HCT116 (cell line): ENCODE data around the gene TEX261. TPM values are rescaled to one million over a fixed set of nuclear protein-coding genes. Genes with fewer than 3 reads are reported as not detected.

Experiments used
- ATAC-seq: fragments of 200-7000 bp; cut with Tn5 transposase; 2 replicates; pipeline ENCODE4 v1.9.1; 2020; ENCODE audit warnings: mild to moderate bottlenecking, moderate library complexity
- BruUV-seq: library from RNA; stranded (reverse); fragments of 400-500 nt; replicated peaks from 2 replicates; lab custom pipeline; 2021; lab: Mats Ljungman, UMichigan
- CTCF ChIA-PET: fragments of 300-600 bp; sonication (Branson Sonifier 250); formaldehyde crosslinking; loops from one replicate; lab custom pipeline; 2021; ENCODE audit warnings: antibody characterized with exemption; lab: Charles Lee
- POLR2A ChIA-PET: fragments of 300-600, 350-600 bp; sonication (Branson Sonifier 250); formaldehyde crosslinking; loops from one replicate; lab custom pipeline; 2021; ENCODE audit warnings: antibody characterized with exemption; lab: Charles Lee
- RAD21 ChIA-PET, 2 experiments: fragments of 300-600 bp; sonication (Branson Sonifier 250); formaldehyde crosslinking; loops; one replicate each; lab custom pipeline; 2023; ENCODE audit warnings: low total read pairs in 2 of 2; ENCODE audit not compliant: uncharacterized antibody in 2 of 2, unreplicated experiment in 2 of 2, low non-redundant PET in 1 of 2; lab: Charles Lee
- DNase-seq: peaks from one replicate; pipeline ENCODE4 v3.0.0-alpha.2; 2010; ENCODE audit warnings: low read depth, low spot score
- H2AFZ ChIP-seq: fragments of 200-600 bp; shearing (Covaris generic), sonication (generic); 2 replicates; pipeline ENCODE4 v1.6.1; 2017; ENCODE audit warnings: low read depth, mixed run types, mixed read lengths, antibody characterized with exemption, low read length; ENCODE audit not compliant: poor library complexity, severe bottlenecking
- H3K27ac ChIP-seq: 2 replicates; pipeline ENCODE4 v1.5.1; 2012; ENCODE audit warnings: low read depth, low read length
- H3K27me3 ChIP-seq: fragments of 200-600 bp; sonication (generic); 2 replicates; pipeline ENCODE4 v1.6.1; 2016; ENCODE audit warnings: mixed run types, low read length, mixed read lengths; ENCODE audit not compliant: insufficient read depth
- H3K36me3 ChIP-seq, 2 experiments: fragments of 200-500 bp in 1 of 2; fragments of 200-600 bp in 1 of 2; sonication (Bioruptor generic) in 1 of 2; sonication (generic) in 1 of 2; 2 replicates each; pipeline versions ENCODE4 v1.5.1 to v1.6.1; 2014 to 2016; ENCODE audit warnings: low read length in 2 of 2, inconsistent platforms in 1 of 2, mixed read lengths in 1 of 2, mixed run types in 1 of 2; ENCODE audit not compliant: insufficient read depth in 2 of 2, control insufficient read depth in 1 of 2
- H3K4me1 ChIP-seq, 2 experiments: fragments of 200-600 bp in 1 of 2; sonication (generic) in 1 of 2; 2 replicates each; pipeline versions ENCODE4 v1.5.1 to v1.6.1; 2012 to 2017; ENCODE audit warnings: low read length in 2 of 2, inconsistent platforms in 1 of 2, mild to moderate bottlenecking in 1 of 2, mixed read lengths in 1 of 2, mixed run types in 1 of 2, moderate library complexity in 1 of 2; ENCODE audit not compliant: insufficient read depth in 2 of 2, control insufficient read depth in 1 of 2
- H3K4me2 ChIP-seq: fragments of 200-600 bp; sonication (generic); 2 replicates; pipeline ENCODE4 v1.6.1; 2017; ENCODE audit warnings: mixed run types, low read length, mixed read lengths
- H3K4me3 ChIP-seq, 2 experiments: fragments of 200-600 bp in 1 of 2; sonication (generic) in 1 of 2; replicated peaks in 1 of 2; 2 replicates each; pipeline ENCODE4 v1.5.1; 2011 to 2016; ENCODE audit warnings: low read length in 2 of 2, control low read depth in 1 of 2, low read depth in 1 of 2, mild to moderate bottlenecking in 1 of 2, mixed read lengths in 1 of 2, mixed run types in 1 of 2
- H3K79me2 ChIP-seq: fragments of 200-600 bp; sonication (generic); 2 replicates; pipeline ENCODE4 v1.6.1; 2017; ENCODE audit warnings: mild to moderate bottlenecking, mixed run types, low read length, moderate library complexity, mixed read lengths; ENCODE audit not compliant: insufficient read depth
- H3K9ac ChIP-seq: fragments of 200-600 bp; sonication (generic); 2 replicates; pipeline ENCODE4 v1.6.1; 2016; ENCODE audit warnings: low read length, mixed read lengths
- H3K9me2 ChIP-seq: fragments of 200-600 bp; sonication (generic), shearing (Covaris generic); 2 replicates; pipeline ENCODE4 v1.6.1; 2017; ENCODE audit warnings: mixed run types, mild to moderate bottlenecking, moderate library complexity; ENCODE audit not compliant: insufficient read depth
- H3K9me3 ChIP-seq, 2 experiments: fragments of 200-500 bp in 1 of 2; fragments of 200-600 bp in 1 of 2; sonication (Bioruptor generic) in 1 of 2; sonication (generic) in 1 of 2; 2 replicates each; pipeline ENCODE4 v1.6.1; 2014 to 2017; ENCODE audit warnings: low read length in 2 of 2, mixed read lengths in 2 of 2, inconsistent platforms in 1 of 2, low read depth in 1 of 2, mild to moderate bottlenecking in 1 of 2, mixed run types in 1 of 2, moderate library complexity in 1 of 2; ENCODE audit not compliant: control insufficient read depth in 1 of 2, insufficient read depth in 1 of 2
- H4K20me1 ChIP-seq: fragments of 200-600 bp; sonication (generic), shearing (Covaris generic); 2 replicates; pipeline ENCODE4 v1.6.1; 2017; ENCODE audit warnings: mixed run types, mild to moderate bottlenecking, moderate library complexity; ENCODE audit not compliant: insufficient read depth
- EGR1 ChIP-seq: IDR thresholded peaks from 2 replicates; pipeline ENCODE4 v1.6.1; 2012; ENCODE audit warnings: low read depth
- ELF1 ChIP-seq: IDR thresholded peaks from 2 replicates; pipeline ENCODE4 v1.6.1; 2012; ENCODE audit warnings: low read depth, borderline replicate concordance
- EZH2 ChIP-seq: fragments of 200-600 bp; sonication (generic); IDR thresholded peaks from 2 replicates; pipeline ENCODE4 v1.6.1; 2017; ENCODE audit warnings: antibody characterized with exemption, mixed run types
- EZH2phosphoT487 ChIP-seq: fragments of 200-600 bp; IDR thresholded peaks from 2 replicates; pipeline ENCODE4 v1.6.1; 2018; ENCODE audit warnings: antibody characterized with exemption, borderline replicate concordance
- SIN3A ChIP-seq: IDR thresholded peaks from 2 replicates; pipeline ENCODE4 v1.6.1; 2012; ENCODE audit warnings: low read depth
- YY1 ChIP-seq: IDR thresholded peaks from 2 replicates; pipeline ENCODE4 v1.6.1; 2011; ENCODE audit warnings: low read length, low read depth, moderate library complexity, mild to moderate bottlenecking; ENCODE audit not compliant: insufficient replicate concordance; ENCODE audit errors: extremely low read depth
- ZNF274 ChIP-seq: fragments of 200-500 bp; sonication (Bioruptor generic); IDR thresholded peaks from 2 replicates; pipeline ENCODE4 v1.6.1; 2014; ENCODE audit warnings: mild to moderate bottlenecking, low read depth, low read length, inconsistent platforms
- intact Hi-C: fragments of 100-400 bp; cut with micrococcal nuclease; formaldehyde crosslinking; loops from 2 replicates; pipeline ENCODE4 v1.10.0; 2022
- total RNA-seq: library from RNA; stranded (reverse); gene quantifications from one replicate; pipeline ENCODE4 v1.2.1, GENCODE V29; 2021; ENCODE audit not compliant: unreplicated experiment
- TF ChIP-seq, protein P1 (sequence below), 3 experiments: fragments of 200-600 bp in 1 of 3; sonication (generic) in 1 of 3; IDR thresholded peaks in 2 of 3; conservative IDR thresholded peaks in 1 of 3; 2 replicates each; pipeline ENCODE4 v1.5.1; 2012 to 2017; ENCODE audit warnings: low read depth in 2 of 3, low read length in 2 of 3, antibody characterized with exemption in 1 of 3, borderline replicate concordance in 1 of 3, control low read depth in 1 of 3, mild to moderate bottlenecking in 1 of 3, mixed read lengths in 1 of 3, mixed run types in 1 of 3, moderate library complexity in 1 of 3; ENCODE audit not compliant: insufficient read depth in 1 of 3

Gene TEX261
- total RNA-seq, 1 experiment from 2014 or later = 37.9 TPM

DNA sequence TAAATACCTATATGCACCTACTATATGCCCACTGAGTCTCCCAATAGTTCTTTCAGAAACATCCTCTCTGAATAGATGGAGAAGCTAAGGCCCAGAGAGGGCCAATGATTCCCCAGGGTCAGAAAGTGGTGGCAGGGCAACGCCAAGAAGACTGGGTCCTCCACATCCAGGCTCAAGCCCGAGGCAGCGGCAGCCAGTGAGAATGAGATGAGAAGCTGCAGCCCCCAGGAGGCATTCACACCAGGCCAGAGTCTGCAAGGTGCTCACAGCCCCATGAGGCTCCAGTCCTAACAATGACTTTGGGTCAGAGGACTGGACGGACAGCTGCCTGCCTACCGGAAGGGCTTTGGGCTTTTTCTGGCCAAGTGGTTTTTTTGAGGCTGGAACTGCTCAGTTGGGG, 3.5 kb downstream of the TEX261 start:
- ATAC-seq (no peak), DNase-seq (no peak)
- peaks cover 13 to 22% of the 10 kb centered on the region in 2 experiments; a peak in 3 of 4 replicates for H3K4me1 ChIP-seq
- no peaks in the 10 kb centered on the region for H3K9me3 ChIP-seq
- peaks cover 23 to 28% of the 10 kb centered on the region in 2 experiments; a peak in 3 of 4 replicates for H3K36me3 ChIP-seq
- no peak overlapping the region for H3K27ac ChIP-seq
- no peaks in the 10 kb centered on the region for H4K20me1 ChIP-seq
- no peaks in the 10 kb centered on the region for H3K9me2 ChIP-seq
- CTCF ChIA-PET = no interaction called here
- POLR2A ChIA-PET = no interaction called here
- H3K27me3 ChIP-seq = no peaks in the 10 kb centered on the region
- peaks cover 24% of the 10 kb centered on the region for H3K79me2 ChIP-seq
- TF ChIP-seq SIN3A (no peak), EZH2phosphoT487 (no peak), ELF1 (no peak), EZH2 (no peak), YY1 (no peak), EGR1 (no peak)
- TF ChIP-seq, protein P1, sequence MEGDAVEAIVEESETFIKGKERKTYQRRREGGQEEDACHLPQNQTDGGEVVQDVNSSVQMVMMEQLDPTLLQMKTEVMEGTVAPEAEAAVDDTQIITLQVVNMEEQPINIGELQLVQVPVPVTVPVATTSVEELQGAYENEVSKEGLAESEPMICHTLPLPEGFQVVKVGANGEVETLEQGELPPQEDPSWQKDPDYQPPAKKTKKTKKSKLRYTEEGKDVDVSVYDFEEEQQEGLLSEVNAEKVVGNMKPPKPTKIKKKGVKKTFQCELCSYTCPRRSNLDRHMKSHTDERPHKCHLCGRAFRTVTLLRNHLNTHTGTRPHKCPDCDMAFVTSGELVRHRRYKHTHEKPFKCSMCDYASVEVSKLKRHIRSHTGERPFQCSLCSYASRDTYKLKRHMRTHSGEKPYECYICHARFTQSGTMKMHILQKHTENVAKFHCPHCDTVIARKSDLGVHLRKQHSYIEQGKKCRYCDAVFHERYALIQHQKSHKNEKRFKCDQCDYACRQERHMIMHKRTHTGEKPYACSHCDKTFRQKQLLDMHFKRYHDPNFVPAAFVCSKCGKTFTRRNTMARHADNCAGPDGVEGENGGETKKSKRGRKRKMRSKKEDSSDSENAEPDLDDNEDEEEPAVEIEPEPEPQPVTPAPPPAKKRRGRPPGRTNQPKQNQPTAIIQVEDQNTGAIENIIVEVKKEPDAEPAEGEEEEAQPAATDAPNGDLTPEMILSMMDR (IDR thresholded peaks at IDR 0.05 in 2 of 3, conservative IDR thresholded peaks at IDR 0.05 in 1 of 3; ENCODE audit: borderline replicate concordance in 1 of 3, insufficient read depth in 1 of 3, low read depth in 2 of 3, low read length in 2 of 3) = no peak
- H3K9ac ChIP-seq = no peak overlapping the region
- no peak overlapping the region for H3K4me3 ChIP-seq
- H2AFZ ChIP-seq = no peak overlapping the region
- BruUV-seq = no TSS peak
- intact Hi-C loops = no loop called here
- RAD21 ChIA-PET = no interaction called here
- H3K4me2 ChIP-seq = no peak overlapping the region

DNA sequence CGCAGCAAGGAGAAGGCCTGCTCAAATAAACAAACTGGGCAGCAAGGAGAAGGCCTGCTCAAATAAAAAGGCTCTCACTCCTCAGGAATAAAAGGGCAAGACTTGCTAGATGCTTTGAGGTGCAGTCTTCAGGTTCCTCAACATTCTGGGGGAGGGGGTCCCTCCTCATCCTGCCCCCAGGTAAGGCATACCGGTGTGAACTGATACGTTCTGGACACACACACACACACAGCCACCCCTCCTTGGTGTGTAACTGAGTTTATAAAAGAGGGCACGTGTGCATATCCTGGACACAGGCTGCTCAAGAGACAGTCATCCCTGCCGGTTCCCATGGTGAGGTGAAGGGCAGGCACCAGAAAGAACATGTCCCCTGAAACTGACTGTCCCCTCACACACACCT, 4.5 kb downstream of the TEX261 start:
- H4K20me1 ChIP-seq = no peaks in the 10 kb centered on the region

More for the DNA sequence above, 4.5 kb downstream of the TEX261 start:
- no peak overlapping the region for H3K27ac ChIP-seq
- ChIA-PET CTCF (no interaction called here), POLR2A (no interaction called here), RAD21 (no interaction called here)
- H3K27me3 ChIP-seq = no peaks in the 10 kb centered on the region
- H3K4me3 ChIP-seq = no peak overlapping the region
- DNase-seq (no peak), ATAC-seq (no peak)
- no TSS peak for BruUV-seq
- H3K9ac ChIP-seq = no peak overlapping the region
- no peaks in the 10 kb centered on the region for H3K9me3 ChIP-seq
- H3K4me2 ChIP-seq = no peak overlapping the region
- H2AFZ ChIP-seq = no peak overlapping the region
- intact Hi-C loops = no loop called here
- peaks cover 23 to 31% of the 10 kb centered on the region in 2 experiments; a peak in 3 of 4 replicates for H3K36me3 ChIP-seq
- H3K4me1 ChIP-seq = peaks cover 8 to 15% of the 10 kb centered on the region in 2 experiments; a peak in 2 of 4 replicates
- TF ChIP-seq ZNF274 = no peak
- H3K79me2 ChIP-seq = peaks cover 24% of the 10 kb centered on the region
- H3K9me2 ChIP-seq = no peaks in the 10 kb centered on the region
